ENCODE data around the gene TMEM89. TPM values are rescaled to one million over a fixed set of nuclear protein-coding genes. Genes with fewer than 3 reads are reported as not detected.

TMEM89 gene
- total RNA-seq, 1 donor from 2014 or later: not detected

DNA sequence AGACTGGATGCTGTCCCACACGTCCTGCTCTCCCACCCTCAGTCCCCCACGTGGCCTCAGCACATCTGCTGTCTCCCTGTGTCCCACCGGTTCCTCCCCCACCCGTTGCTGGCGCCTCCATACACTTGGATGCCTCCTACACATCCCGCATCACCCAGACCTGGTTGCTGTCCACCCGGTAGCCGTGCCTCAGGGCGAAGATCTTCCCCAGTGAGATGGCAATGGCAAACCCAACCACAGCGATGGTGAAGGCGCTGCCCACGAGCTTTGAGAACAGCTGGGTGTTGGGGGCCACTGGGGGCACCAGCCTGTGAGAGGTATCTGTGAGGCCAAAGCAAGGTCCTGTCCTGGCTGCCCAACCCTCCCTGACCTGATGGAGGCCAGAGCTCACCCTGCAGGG is 9.3 kb upstream of the TMEM89 start:
- H3K9me3 ChIP-seq (ENCODE audit: low read depth): no peaks in the 10 kb centered on the region
- Mint-ChIP-seq H3K27me3 (ENCODE audit: insufficient read depth, low read depth) (peaks cover 8% of the 10 kb centered on the region), H3K36me3 (peaks cover 32% of the 10 kb centered on the region), H3K4me1 (peaks cover 26% of the 10 kb centered on the region), H3K4me3 (no peak overlapping the region), H3K9me3 (no peaks in the 10 kb centered on the region), H3K27ac (no peak overlapping the region)
- H3K4me1 ChIP-seq: peaks cover 6% of the 10 kb centered on the region
- H3K27ac ChIP-seq: no peak overlapping the region
- TF ChIP-seq EZH2phosphoT487 (IDR thresholded peaks at IDR 0.05): no peak
- TF ChIP-seq, protein P1, sequence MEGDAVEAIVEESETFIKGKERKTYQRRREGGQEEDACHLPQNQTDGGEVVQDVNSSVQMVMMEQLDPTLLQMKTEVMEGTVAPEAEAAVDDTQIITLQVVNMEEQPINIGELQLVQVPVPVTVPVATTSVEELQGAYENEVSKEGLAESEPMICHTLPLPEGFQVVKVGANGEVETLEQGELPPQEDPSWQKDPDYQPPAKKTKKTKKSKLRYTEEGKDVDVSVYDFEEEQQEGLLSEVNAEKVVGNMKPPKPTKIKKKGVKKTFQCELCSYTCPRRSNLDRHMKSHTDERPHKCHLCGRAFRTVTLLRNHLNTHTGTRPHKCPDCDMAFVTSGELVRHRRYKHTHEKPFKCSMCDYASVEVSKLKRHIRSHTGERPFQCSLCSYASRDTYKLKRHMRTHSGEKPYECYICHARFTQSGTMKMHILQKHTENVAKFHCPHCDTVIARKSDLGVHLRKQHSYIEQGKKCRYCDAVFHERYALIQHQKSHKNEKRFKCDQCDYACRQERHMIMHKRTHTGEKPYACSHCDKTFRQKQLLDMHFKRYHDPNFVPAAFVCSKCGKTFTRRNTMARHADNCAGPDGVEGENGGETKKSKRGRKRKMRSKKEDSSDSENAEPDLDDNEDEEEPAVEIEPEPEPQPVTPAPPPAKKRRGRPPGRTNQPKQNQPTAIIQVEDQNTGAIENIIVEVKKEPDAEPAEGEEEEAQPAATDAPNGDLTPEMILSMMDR (IDR thresholded peaks at IDR 0.05): no peak
- no peak for TF ChIP-seq EZH2 (IDR thresholded peaks at IDR 0.05)
- H3K4me3 ChIP-seq: no peak overlapping the region
- H3K4me2 ChIP-seq: no peak overlapping the region
- no peaks in the 10 kb centered on the region for H3K27me3 ChIP-seq
- peaks cover 12% of the 10 kb centered on the region for H3F3A ChIP-seq (ENCODE audit: low read depth)
- H2AFZ ChIP-seq (replicated peaks): no peak overlapping the region
- no peaks in the 10 kb centered on the region for H3K36me3 ChIP-seq
- H3K79me2 ChIP-seq (ENCODE audit: low read depth): peaks cover 14% of the 10 kb centered on the region
- DNase-seq (ENCODE audit: low spot score): no peak
- peaks cover 29% of the 10 kb centered on the region for H4K20me1 ChIP-seq (ENCODE audit: low read depth)
- no peak overlapping the region for H3K9ac ChIP-seq

DNA sequence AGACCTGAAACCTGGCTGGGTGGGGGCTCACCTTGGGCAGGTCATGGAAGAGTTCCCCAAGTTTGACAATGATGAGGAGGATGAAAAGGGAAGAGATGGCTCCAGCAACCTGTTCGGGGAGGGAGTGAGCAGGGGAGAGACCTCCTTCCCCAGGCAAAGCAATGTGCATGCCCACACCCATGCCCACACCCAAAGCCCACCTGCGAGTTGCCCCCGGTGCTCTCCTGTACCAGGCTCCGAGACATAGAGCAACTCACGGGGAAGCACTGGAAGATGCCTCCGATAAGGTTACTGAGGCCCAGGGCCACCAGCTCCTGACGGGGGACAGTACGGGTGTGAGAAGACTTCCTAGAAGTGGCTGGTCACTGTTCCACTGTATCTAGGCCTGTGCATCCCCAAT is 8.8 kb upstream of the TMEM89 start:
- Histone ChIP-seq H3K27me3 (no peaks in the 10 kb centered on the region), H3K4me2 (no peak overlapping the region), H3K79me2 (ENCODE audit: low read depth) (peaks cover 14% of the 10 kb centered on the region), H3K4me3 (no peak overlapping the region), H3K9ac (no peak overlapping the region), H3K27ac (no peak overlapping the region), H2AFZ (replicated peaks) (no peak overlapping the region), H3F3A (ENCODE audit: low read depth) (peaks cover 8% of the 10 kb centered on the region), H4K20me1 (ENCODE audit: low read depth) (peaks cover 29% of the 10 kb centered on the region), H3K36me3 (no peaks in the 10 kb centered on the region), H3K4me1 (peaks cover 6% of the 10 kb centered on the region), H3K9me3 (ENCODE audit: low read depth) (no peaks in the 10 kb centered on the region)
- no peak for DNase-seq (ENCODE audit: low spot score)
- Mint-ChIP-seq H3K4me1 (peaks cover 26% of the 10 kb centered on the region), H3K36me3 (peaks cover 32% of the 10 kb centered on the region), H3K27me3 (ENCODE audit: insufficient read depth, low read depth) (peaks cover 8% of the 10 kb centered on the region), H3K4me3 (peak overlapping the region; percentile 61), H3K9me3 (no peaks in the 10 kb centered on the region), H3K27ac (no peak overlapping the region)
- TF ChIP-seq, protein P1 (IDR thresholded peaks at IDR 0.05): no peak
- TF ChIP-seq EZH2phosphoT487 (IDR thresholded peaks at IDR 0.05): no peak
- TF ChIP-seq EZH2 (IDR thresholded peaks at IDR 0.05): no peak

DNA sequence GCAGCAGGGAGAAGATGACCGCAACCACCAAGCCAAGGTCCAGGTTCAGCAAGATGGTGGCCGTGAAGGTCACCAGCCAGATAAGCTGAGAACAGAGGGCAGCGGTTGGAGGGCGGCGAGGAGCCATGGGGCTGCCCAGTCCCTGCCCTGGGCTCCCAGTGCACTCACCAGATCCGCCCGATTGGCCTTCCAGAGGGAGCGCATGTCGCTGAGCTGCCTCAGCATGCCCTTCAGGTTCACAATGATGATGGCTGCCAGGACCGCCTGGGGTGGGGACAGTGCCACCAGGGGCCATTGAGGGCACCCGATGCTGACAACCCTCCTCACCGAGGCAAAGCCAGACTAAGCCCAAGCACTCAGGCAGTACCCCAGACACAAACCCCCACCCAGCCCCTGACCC is 8.3 kb upstream of the TMEM89 start:
- DNase-seq (ENCODE audit: low spot score): no peak
- H3K9ac ChIP-seq: no peak overlapping the region
- TF ChIP-seq EZH2 (IDR thresholded peaks at IDR 0.05): no peak
- TF ChIP-seq, protein P1 (IDR thresholded peaks at IDR 0.05): no peak
- TF ChIP-seq EZH2phosphoT487 (IDR thresholded peaks at IDR 0.05): no peak
- H3K4me3 Mint-ChIP-seq: no peak overlapping the region
- H4K20me1 ChIP-seq (ENCODE audit: low read depth): peaks cover 29% of the 10 kb centered on the region
- no peaks in the 10 kb centered on the region for H3K9me3 ChIP-seq (ENCODE audit: low read depth)
- H3K27me3 Mint-ChIP-seq (ENCODE audit: insufficient read depth, low read depth): peaks cover 8% of the 10 kb centered on the region
- H3K27me3 ChIP-seq: no peaks in the 10 kb centered on the region
- H3K36me3 ChIP-seq: no peaks in the 10 kb centered on the region
- no peak overlapping the region for H3K4me3 ChIP-seq
- peaks cover 34% of the 10 kb centered on the region for H3K36me3 Mint-ChIP-seq
- H3K4me1 Mint-ChIP-seq: peaks cover 27% of the 10 kb centered on the region
- H3K27ac ChIP-seq: no peak overlapping the region
- peaks cover 5% of the 10 kb centered on the region for H3F3A ChIP-seq (ENCODE audit: low read depth)
- H3K27ac Mint-ChIP-seq: no peak overlapping the region
- no peak overlapping the region for H3K4me2 ChIP-seq
- H2AFZ ChIP-seq (replicated peaks): no peak overlapping the region
- peaks cover 14% of the 10 kb centered on the region for H3K79me2 ChIP-seq (ENCODE audit: low read depth)
- peaks cover 6% of the 10 kb centered on the region for H3K4me1 ChIP-seq
- no peaks in the 10 kb centered on the region for H3K9me3 Mint-ChIP-seq
